Measurements from ENCODE around the gene YEATS2.

DNA sequence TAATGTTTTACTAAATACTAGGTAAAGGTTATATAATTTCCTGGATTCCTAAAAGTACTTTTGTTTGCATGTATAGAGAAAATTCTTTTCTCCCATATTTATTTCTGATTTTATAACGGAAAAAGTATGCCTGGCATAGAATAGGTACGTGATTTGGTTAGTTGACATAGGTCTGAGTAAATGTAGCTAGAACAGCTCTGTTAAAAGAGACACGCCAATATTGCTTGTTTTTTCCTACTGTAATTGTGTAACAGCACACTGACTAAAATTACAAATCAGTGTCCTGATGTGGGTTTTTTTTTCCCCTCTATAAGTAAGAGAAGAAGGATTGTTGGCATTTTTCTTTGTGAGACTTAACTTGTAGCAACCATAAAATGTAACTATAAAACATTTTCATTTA, 35.5 kb upstream of the YEATS2 start:
- TF ChIP-seq, protein P1, sequence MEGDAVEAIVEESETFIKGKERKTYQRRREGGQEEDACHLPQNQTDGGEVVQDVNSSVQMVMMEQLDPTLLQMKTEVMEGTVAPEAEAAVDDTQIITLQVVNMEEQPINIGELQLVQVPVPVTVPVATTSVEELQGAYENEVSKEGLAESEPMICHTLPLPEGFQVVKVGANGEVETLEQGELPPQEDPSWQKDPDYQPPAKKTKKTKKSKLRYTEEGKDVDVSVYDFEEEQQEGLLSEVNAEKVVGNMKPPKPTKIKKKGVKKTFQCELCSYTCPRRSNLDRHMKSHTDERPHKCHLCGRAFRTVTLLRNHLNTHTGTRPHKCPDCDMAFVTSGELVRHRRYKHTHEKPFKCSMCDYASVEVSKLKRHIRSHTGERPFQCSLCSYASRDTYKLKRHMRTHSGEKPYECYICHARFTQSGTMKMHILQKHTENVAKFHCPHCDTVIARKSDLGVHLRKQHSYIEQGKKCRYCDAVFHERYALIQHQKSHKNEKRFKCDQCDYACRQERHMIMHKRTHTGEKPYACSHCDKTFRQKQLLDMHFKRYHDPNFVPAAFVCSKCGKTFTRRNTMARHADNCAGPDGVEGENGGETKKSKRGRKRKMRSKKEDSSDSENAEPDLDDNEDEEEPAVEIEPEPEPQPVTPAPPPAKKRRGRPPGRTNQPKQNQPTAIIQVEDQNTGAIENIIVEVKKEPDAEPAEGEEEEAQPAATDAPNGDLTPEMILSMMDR (IDR thresholded peaks at IDR 0.05; ENCODE audit: insufficient read depth, low read depth, low read length), result no peak
- no peak for TF ChIP-seq EZH2 (IDR thresholded peaks at IDR 0.05; ENCODE audit: insufficient read depth, low read length)

Data from astrocyte (in vitro differentiated cells and primary cell).